Ramos (cell line): ENCODE data around the gene PARVG.

Experiments used
- in situ Hi-C: fragments of 300-500 bp; cut with MboI; formaldehyde crosslinking; loops from one replicate; pipeline ENCODE4 v1.14.3; 2022; ENCODE audit warnings: low sequenced_read_pairs; ENCODE audit not compliant: unreplicated experiment

PARVG gene

GRCh38 chr22:44179196-44179988 lies 1.3 kb upstream of the PARVG start:
- in situ Hi-C loops = no loop called here

GRCh38 chr22:44179989-44180705 lies 578 bp upstream of the PARVG start:
- in situ Hi-C loops = no loop called here

GRCh38 chr22:44181033-44181911 lies 547 bp downstream of the PARVG start:
- in situ Hi-C loops = no loop called here

GRCh38 chr22:44181912-44182587 lies 1.3 kb downstream of the PARVG start:
- in situ Hi-C loops = no loop called here

- in situ Hi-C loops = no loop called here
These were observed 2.0 kb downstream of the PARVG start for GRCh38 chr22:44182588-44183286.

GRCh38 chr22:44183287-44183588 lies 2.5 kb downstream of the PARVG start:
- in situ Hi-C loops = no loop called here

- in situ Hi-C loops = no loop called here
These were observed 3.3 kb downstream of the PARVG start for GRCh38 chr22:44184006-44184405.

- in situ Hi-C loops = no loop called here
These were observed 4.8 kb downstream of the PARVG start for GRCh38 chr22:44185237-44186120.

- in situ Hi-C loops = no loop called here
These were observed 5.4 kb downstream of the PARVG start for GRCh38 chr22:44186121-44186510.

- in situ Hi-C loops = no loop called here
These were observed 6.0 kb downstream of the PARVG start for GRCh38 chr22:44186737-44187136.

- in situ Hi-C loops = no loop called here
These were observed 7.0 kb downstream of the PARVG start for GRCh38 chr22:44187652-44188230.

- in situ Hi-C loops = no loop called here
These were observed 7.6 kb downstream of the PARVG start for GRCh38 chr22:44188316-44188715.

GRCh38 chr22:44188986-44189630 lies 8.4 kb downstream of the PARVG start:
- in situ Hi-C loops = no loop called here

GRCh38 chr22:44190381-44190976 lies 9.8 kb downstream of the PARVG start:
- in situ Hi-C loops = no loop called here

- in situ Hi-C loops = no loop called here
These were observed 10.3 kb downstream of the PARVG start for GRCh38 chr22:44191036-44191454.

- in situ Hi-C loops = no loop called here
These were observed 11.5 kb downstream of the PARVG start for GRCh38 chr22:44192098-44192815.
